ENCODE data around the gene HSBP1L1.

HSBP1L1 gene

GRCh38 chr18:79942211-79942610 lies 22.2 kb upstream of the HSBP1L1 start:
- H3K4me3 ChIP-seq (replicated peaks; ENCODE audit: low read depth, low read length): no peak overlapping the region
- DNase-seq (ENCODE audit: low read depth): no peak
- TF ChIP-seq, protein P1, sequence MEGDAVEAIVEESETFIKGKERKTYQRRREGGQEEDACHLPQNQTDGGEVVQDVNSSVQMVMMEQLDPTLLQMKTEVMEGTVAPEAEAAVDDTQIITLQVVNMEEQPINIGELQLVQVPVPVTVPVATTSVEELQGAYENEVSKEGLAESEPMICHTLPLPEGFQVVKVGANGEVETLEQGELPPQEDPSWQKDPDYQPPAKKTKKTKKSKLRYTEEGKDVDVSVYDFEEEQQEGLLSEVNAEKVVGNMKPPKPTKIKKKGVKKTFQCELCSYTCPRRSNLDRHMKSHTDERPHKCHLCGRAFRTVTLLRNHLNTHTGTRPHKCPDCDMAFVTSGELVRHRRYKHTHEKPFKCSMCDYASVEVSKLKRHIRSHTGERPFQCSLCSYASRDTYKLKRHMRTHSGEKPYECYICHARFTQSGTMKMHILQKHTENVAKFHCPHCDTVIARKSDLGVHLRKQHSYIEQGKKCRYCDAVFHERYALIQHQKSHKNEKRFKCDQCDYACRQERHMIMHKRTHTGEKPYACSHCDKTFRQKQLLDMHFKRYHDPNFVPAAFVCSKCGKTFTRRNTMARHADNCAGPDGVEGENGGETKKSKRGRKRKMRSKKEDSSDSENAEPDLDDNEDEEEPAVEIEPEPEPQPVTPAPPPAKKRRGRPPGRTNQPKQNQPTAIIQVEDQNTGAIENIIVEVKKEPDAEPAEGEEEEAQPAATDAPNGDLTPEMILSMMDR (IDR thresholded peaks at IDR 0.05; ENCODE audit: low read length, missing control alignments): no peak

DNA sequence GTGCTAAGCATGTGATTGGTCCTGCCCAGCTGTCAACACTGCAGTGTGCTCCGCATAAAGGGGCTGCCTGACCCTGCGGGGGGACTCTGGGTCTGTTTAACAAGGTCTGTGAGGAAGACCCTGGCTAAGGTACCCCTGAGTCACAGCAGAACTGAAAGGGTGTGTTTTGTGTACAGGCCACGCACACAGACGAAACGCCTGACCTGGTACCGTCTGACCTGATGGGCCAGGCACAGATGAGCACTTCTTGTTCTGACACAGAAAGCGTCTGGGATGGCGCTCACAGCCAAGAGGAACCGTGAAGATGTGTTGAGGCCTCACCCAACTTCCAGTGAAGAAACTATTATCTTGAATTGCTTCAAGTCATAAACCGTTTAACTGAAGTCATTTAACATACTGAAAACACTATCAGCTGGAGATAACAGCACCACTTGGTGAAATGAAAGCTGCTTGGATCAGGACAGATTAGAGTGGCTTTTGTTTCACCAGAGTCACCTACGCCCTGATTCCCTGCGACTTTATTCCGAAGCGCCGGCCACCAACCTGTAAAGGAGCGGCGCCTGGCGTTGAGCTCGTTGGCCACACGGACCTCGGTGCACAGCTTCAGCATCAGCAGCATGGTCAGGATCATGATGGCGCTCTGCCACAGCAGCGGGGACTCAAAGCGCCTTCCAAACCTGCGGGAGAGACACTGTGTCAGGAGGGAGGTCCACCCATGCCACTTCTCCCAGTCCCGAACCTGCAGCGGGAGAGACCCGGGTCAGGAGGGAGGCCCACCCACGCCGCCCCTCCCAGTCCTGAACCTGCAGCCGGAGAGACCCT lies 21.4 kb upstream of the HSBP1L1 start:
- H3K4me3 ChIP-seq (replicated peaks; ENCODE audit: low read depth, low read length): no peak overlapping the region
- TF ChIP-seq, protein P1 (IDR thresholded peaks at IDR 0.05; ENCODE audit: low read length, missing control alignments): no peak
- DNase-seq (ENCODE audit: low read depth): no peak

DNA sequence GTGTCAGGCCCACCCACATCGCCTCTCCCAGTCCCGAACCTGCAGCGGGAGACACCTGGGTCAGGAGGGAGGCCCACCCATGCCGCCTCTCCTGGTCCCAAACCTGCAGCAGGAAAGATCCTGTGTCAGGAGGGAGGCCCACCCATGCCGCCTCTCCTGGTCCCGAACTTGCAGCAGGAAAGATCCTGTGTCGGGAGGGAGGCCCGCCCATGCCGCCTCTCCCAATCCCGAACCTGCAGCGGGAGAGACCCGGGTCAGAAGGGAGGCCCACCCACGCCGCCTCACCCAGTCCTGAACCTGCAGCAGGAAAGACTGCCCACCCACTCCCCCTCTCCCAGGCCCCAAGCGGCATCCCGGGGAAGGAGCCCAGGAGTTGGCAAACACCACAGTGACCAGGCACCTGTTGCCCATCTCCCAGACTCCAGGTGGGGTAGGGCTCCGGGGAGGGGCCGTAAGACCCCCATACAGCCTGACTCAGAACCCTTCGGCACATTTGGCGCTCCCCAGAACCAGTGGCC lies 20.8 kb upstream of the HSBP1L1 start:
- no peak for DNase-seq (ENCODE audit: low read depth)
- TF ChIP-seq, protein P1 (IDR thresholded peaks at IDR 0.05; ENCODE audit: low read length, missing control alignments): no peak
- H3K4me3 ChIP-seq (replicated peaks; ENCODE audit: low read depth, low read length): no peak overlapping the region

GRCh38 chr18:79944126-79944731 lies 20.2 kb upstream of the HSBP1L1 start:
- DNase-seq (ENCODE audit: low read depth): peak; percentile 66

DNA sequence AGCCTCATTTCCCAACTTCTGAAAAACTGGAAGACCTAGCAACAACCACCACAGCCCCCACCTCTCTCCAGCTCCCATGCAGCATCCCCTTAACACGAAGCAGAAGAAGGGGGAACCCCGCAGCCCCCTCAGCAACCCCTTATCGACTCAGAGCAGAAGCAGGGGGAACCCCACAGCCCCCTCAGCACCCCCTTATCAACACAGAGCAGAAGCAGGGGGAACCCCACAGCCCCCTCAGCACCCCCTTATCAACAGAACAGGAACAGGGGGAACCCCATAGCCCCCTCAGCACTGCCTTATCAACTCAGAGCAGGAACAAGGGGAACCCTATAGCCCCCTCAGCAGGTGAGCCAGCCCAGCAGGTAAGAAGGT lies 19.7 kb upstream of the HSBP1L1 start:
- TF ChIP-seq, protein P1 (IDR thresholded peaks at IDR 0.05; ENCODE audit: low read length, missing control alignments): no peak
- no peak for DNase-seq (ENCODE audit: low read depth)
- H3K4me3 ChIP-seq (replicated peaks; ENCODE audit: low read depth, low read length): no peak overlapping the region

More at GRCh38 chr18:79944126-79944731, 20.2 kb upstream of the HSBP1L1 start:
- TF ChIP-seq, protein P1 (IDR thresholded peaks at IDR 0.05; ENCODE audit: low read length, missing control alignments): no peak
- H3K4me3 ChIP-seq (replicated peaks; ENCODE audit: low read depth, low read length): no peak overlapping the region

DNA sequence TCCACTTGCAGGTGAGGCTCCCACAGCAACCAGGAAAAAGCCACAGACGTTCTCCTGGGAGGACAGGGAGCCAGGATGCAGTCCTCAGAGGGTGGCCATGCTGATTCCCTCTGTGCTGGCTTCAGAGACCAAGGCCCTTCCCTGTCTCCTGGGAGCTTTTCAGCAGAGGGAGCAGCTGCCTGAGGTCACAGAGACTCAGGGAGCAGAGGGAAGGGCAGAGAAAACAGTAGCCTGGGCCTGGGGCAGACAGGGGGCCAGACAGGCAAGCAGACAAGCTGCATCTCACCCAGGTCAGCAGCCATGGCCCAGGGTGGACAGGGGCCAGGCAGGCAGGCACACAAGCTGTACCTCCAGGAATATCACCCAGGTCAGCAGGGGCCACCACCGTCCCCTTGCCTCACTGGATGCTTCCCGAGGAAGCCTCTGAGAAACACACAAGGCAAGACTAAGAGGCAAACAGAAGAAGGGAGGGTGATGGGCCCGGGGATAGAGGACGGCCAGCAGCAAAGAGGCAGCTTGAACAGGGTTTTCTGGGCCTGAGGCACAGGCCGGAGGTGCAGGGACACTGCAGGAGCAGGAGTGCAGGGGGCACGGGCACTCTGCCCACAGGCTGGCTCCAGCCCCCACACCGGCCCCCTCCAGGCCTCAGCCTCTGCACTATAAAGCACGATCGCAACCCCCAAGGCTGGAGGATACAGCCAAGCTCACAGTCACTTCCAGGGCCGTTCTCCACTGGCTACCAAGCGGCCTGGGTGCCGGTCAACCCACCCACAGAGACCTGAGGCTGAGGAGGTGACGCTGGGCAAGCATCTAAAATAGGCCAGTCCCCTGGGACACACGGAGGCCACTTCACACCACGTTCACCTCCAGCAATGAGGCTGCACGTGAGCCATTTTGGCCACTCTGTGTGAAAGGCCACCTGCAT lies 19.1 kb upstream of the HSBP1L1 start:
- no peak overlapping the region for H3K4me3 ChIP-seq (replicated peaks; ENCODE audit: low read depth, low read length)
- DNase-seq (ENCODE audit: low read depth): no peak
- TF ChIP-seq, protein P1 (IDR thresholded peaks at IDR 0.05; ENCODE audit: low read length, missing control alignments): no peak

Measured in fibroblast of pulmonary artery (primary cell).